HL-60 (cell line): ENCODE data around the gene SAP25.

Experiments
- CTCF ChIP-seq: IDR thresholded peaks from one replicate; pipeline ENCODE4 v1.5.1; 2011; ENCODE audit warnings: low read length, control low read depth, inconsistent platforms; ENCODE audit not compliant: insufficient read depth
- GABPA ChIP-seq: IDR thresholded peaks from 2 replicates; pipeline ENCODE4 v1.6.1; 2012; ENCODE audit warnings: low read depth
- POLR2AphosphoS5 ChIP-seq: IDR thresholded peaks from 2 replicates; pipeline ENCODE4 v1.6.1; 2012; ENCODE audit warnings: low read depth
- REST ChIP-seq: IDR thresholded peaks from 2 replicates; pipeline ENCODE4 v1.6.1; 2012; ENCODE audit warnings: low read depth; ENCODE audit not compliant: insufficient replicate concordance
- SPI1 ChIP-seq: IDR thresholded peaks from 2 replicates; pipeline ENCODE4 v1.6.1; 2012; ENCODE audit warnings: low read depth, mild to moderate bottlenecking, borderline replicate concordance

GRCh38 chr7:100565133-100565571, 8.5 kb downstream of the SAP25 start:
- TF ChIP-seq CTCF (no peak), POLR2AphosphoS5 (no peak), REST (no peak), GABPA (no peak), SPI1 (no peak)
